Measurements from ENCODE around the gene SLC38A9.

DNA sequence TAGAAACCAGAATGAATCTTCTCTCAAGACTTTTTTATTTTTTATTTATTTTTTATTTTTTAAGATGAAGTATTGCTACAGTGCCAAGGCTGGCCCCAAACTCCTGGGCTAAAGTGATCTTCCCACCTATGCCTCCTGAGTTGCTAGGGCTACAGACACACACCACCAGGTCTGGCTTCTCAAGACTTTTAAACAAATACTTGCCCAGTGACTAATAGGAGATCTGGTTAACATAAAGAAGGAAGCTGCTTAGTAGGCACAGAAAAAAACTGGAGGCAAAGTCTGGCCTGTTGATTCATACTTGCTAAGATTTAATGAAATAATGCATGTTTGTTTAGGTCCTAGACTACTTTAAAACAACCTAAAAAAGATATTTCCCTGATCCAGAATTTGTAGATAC lies 43.8 kb downstream of the SLC38A9 start:
- no peak for TF ChIP-seq POLR2A (IDR thresholded peaks at IDR 0.05)
- TF ChIP-seq, protein P1, sequence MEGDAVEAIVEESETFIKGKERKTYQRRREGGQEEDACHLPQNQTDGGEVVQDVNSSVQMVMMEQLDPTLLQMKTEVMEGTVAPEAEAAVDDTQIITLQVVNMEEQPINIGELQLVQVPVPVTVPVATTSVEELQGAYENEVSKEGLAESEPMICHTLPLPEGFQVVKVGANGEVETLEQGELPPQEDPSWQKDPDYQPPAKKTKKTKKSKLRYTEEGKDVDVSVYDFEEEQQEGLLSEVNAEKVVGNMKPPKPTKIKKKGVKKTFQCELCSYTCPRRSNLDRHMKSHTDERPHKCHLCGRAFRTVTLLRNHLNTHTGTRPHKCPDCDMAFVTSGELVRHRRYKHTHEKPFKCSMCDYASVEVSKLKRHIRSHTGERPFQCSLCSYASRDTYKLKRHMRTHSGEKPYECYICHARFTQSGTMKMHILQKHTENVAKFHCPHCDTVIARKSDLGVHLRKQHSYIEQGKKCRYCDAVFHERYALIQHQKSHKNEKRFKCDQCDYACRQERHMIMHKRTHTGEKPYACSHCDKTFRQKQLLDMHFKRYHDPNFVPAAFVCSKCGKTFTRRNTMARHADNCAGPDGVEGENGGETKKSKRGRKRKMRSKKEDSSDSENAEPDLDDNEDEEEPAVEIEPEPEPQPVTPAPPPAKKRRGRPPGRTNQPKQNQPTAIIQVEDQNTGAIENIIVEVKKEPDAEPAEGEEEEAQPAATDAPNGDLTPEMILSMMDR (IDR thresholded peaks at IDR 0.05) = no peak

Data from uterus (tissue), 2 donors.